ENCODE data around the gene TRAPPC4.
"Not testable (repeated sequence)": the region's sequence is repeated elsewhere in the genome, so short reads cannot be mapped to it uniquely, and the experiment has no call there.

Gene TRAPPC4

DNA sequence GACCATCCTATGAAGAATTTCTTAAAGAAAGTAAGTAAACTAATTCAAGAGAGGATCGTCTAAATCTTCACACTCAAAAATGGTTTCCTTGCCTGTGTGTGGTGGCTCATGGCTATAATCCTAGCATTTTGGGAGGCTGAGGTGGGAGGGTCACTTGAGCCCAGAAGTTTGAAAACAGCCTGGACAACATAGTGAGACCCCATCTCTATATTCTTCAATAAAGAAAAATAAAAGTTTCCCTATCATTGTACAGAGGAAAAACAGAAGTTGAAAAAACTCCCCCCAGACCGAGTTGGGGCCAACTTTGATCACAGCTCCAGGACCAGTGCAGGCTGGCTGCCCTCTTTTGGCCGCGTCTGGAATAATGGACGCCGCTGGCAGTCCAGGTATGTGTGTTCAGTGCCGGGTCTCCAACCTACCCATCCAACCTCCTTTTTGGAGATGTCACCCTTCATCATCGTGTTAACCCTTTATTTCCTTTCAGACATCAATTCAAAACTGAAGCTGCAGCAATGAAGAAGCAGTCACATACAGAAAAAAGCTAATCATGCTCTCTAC, 3.4 kb upstream of the TRAPPC4 start:
- no peak overlapping the region for H3K4me3 ChIP-seq (ENCODE audit: low read depth, low read length)
- H3K27ac ChIP-seq (ENCODE audit: low read depth, low read length) = no peak overlapping the region
- peaks cover 76% of the 10 kb centered on the region for H3K36me3 ChIP-seq (ENCODE audit: control insufficient read depth, insufficient read depth, low read length)

DNA sequence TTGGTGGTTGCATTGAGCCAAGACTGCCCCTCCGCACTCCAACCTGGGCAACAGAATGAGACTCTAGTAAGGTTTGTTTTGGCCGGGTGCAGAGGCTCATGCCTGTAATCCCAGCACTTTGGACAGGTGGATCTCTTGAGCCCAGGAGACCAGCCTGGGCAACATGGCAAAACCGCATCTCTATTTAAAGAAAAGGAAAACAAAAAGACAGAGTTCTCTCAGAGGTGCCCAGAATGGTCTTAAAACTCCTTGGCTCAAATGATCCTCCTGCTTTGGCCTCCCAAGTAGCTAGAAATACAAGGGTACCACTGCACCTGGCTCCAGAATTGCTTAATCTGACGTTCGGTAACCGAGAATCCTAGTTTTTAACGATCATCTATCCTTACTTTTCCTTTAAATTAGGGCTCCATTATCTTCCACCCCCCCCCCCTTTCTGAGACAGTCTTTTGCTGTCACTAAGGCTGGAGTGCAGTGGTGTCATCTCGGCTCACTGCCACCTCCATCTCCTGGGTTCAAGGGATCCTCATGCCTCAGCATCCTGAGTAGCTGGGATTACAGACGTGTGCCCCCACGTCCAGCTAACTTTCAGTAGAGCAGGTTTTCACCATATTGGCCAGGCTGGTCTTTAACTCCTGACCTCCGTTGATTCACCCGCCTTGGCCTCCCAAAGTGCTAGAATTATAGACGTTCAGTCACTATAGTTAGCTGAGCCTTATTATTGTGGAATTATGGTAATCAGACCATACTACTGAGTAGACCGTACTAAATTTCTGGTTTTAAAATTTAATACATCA, 2.2 kb upstream of the TRAPPC4 start:
- peaks cover 70% of the 10 kb centered on the region for H3K36me3 ChIP-seq (ENCODE audit: control insufficient read depth, insufficient read depth, low read length)
- H3K27me3 ChIP-seq (ENCODE audit: control insufficient read depth, insufficient read depth, low read length) = no peaks in the 10 kb centered on the region
- no peak overlapping the region for H3K27ac ChIP-seq (ENCODE audit: low read depth, low read length)
- no peak overlapping the region for H3K9ac ChIP-seq (ENCODE audit: low read length)
- no peaks in the 10 kb centered on the region for H3K9me3 ChIP-seq (ENCODE audit: control insufficient read depth, insufficient read depth, low read depth, low read length)
- H3K4me3 ChIP-seq (ENCODE audit: low read depth, low read length) = peak overlapping the region; percentile 21
- H3K4me1 ChIP-seq (ENCODE audit: control insufficient read depth, insufficient read depth, low read length) = peaks cover 5% of the 10 kb centered on the region; the same call in 1 of the 2 replicates

More for the DNA sequence above, 3.4 kb upstream of the TRAPPC4 start:
- no peak overlapping the region for H3K9ac ChIP-seq (ENCODE audit: low read length)
- H3K9me3 ChIP-seq (ENCODE audit: control insufficient read depth, insufficient read depth, low read depth, low read length) = no peaks in the 10 kb centered on the region
- no peaks in the 10 kb centered on the region for H3K27me3 ChIP-seq (ENCODE audit: control insufficient read depth, insufficient read depth, low read length)
- peaks cover 5% of the 10 kb centered on the region; the same call in 1 of the 2 replicates for H3K4me1 ChIP-seq (ENCODE audit: control insufficient read depth, insufficient read depth, low read length)

DNA sequence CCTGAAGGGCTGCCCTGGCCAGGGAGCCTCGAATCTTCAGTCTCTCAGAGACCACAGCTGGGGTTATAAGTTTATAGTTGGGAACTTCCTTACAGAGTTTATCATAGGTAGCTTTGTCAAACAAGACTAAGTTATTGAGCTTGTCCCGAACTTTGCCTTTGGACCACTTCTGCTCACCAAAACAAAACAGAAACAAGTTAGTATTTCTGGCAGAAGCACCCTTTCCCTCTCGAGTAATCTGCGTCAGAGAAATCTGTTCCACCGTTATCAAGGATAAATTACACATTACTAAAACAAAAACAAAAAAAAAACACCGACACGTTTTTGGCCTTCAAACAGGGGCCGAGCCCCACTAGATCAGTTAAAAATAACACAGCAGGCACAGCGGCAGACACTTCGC, 1.2 kb upstream of the TRAPPC4 start:
- peak overlapping the region; percentile 71 for H3K27ac ChIP-seq (ENCODE audit: low read depth, low read length)

DNA sequence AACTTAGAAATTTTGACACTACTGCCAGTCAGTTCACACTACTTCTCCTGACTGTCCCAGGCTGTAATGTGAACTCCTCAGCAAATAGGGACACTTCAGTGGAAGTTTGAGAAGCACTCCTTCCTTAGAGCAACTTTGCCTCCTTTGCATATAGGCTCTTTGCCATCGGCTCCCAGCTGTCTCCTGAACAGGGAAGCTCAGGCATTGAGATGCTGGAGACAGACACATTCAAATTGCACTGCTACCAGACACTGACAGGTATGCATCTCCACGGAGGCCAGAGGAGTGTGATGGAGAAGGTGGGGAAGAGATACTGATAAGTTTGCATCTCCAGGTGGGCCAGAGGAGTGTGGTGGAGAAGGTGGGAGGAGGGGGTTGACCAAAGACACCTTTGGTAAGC, 1.4 kb downstream of the TRAPPC4 start:
- peak overlapping the region; percentile 98 for H3K4me3 ChIP-seq (ENCODE audit: low read depth, low read length)
- H3K9me3 ChIP-seq (ENCODE audit: control insufficient read depth, insufficient read depth, low read depth, low read length) = no peaks in the 10 kb centered on the region
- no peak overlapping the region for H3K27ac ChIP-seq (ENCODE audit: low read depth, low read length)
- H3K4me1 ChIP-seq (ENCODE audit: control insufficient read depth, insufficient read depth, low read length) = peaks cover 12% of the 10 kb centered on the region; the same call in 1 of the 2 replicates
- no peaks in the 10 kb centered on the region for H3K27me3 ChIP-seq (ENCODE audit: control insufficient read depth, insufficient read depth, low read length)
- H3K36me3 ChIP-seq (ENCODE audit: control insufficient read depth, insufficient read depth, low read length) = peaks cover 69% of the 10 kb centered on the region
- H3K9ac ChIP-seq (ENCODE audit: low read length) = no peak overlapping the region

More for the DNA sequence above, 1.2 kb upstream of the TRAPPC4 start:
- H3K9me3 ChIP-seq (ENCODE audit: control insufficient read depth, insufficient read depth, low read depth, low read length); H3K27me3 ChIP-seq (ENCODE audit: control insufficient read depth, insufficient read depth, low read length); H3K4me1 ChIP-seq (ENCODE audit: control insufficient read depth, insufficient read depth, low read length): not testable (repeated sequence)
- H3K9ac ChIP-seq (ENCODE audit: low read length) = peak overlapping the region; percentile 95
- peak overlapping the region; percentile 98 for H3K4me3 ChIP-seq (ENCODE audit: low read depth, low read length)
- H3K36me3 ChIP-seq (ENCODE audit: control insufficient read depth, insufficient read depth, low read length) = peaks cover 68% of the 10 kb centered on the region

DNA sequence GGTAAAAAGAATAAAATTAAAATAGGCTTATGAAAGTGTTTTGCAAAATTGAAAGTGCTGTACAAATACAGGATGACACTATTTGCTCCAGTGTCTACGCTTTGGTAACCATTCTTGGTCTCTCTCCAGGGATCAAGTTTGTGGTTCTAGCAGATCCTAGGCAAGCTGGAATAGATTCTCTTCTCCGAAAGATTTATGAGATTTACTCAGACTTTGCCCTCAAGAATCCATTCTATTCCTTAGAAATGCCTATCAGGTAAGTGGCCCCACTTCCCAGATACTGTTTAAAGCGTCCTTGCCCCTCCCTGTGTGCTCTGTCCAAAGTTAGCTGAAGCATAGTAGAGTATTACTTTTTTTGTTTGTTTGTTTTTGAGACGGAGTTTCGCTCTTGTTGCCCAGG, 3.1 kb downstream of the TRAPPC4 start:
- H3K9me3 ChIP-seq (ENCODE audit: control insufficient read depth, insufficient read depth, low read depth, low read length) = no peaks in the 10 kb centered on the region
- H3K4me1 ChIP-seq (ENCODE audit: control insufficient read depth, insufficient read depth, low read length) = peaks cover 12% of the 10 kb centered on the region; the same call in 1 of the 2 replicates
- H3K36me3 ChIP-seq (ENCODE audit: control insufficient read depth, insufficient read depth, low read length) = peaks cover 69% of the 10 kb centered on the region
- no peaks in the 10 kb centered on the region for H3K27me3 ChIP-seq (ENCODE audit: control insufficient read depth, insufficient read depth, low read length)
- H3K4me3 ChIP-seq (ENCODE audit: low read depth, low read length) = no peak overlapping the region
- no peak overlapping the region for H3K27ac ChIP-seq (ENCODE audit: low read depth, low read length)
- no peak overlapping the region for H3K9ac ChIP-seq (ENCODE audit: low read length)

DNA sequence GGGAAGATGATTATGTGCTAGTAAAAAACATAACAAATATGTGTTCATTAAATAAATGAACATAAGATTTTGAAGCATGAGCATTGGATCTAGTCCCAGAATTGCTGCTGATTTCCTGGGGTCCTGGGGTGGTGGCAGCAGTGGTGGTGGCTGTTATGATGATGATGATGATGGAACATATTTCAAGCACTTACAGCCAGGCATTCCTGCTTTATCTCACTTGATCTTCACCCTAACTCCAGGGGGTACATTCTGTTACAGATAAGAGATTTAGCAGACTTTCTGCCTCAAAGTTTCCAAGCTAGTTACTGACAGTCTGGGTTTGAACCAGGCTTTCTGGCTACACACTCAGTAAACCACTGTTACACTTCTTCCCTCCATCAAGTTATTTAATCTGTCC, 5.2 kb downstream of the TRAPPC4 start:
- Histone ChIP-seq H3K27ac (ENCODE audit: low read depth, low read length) (no peak overlapping the region), H3K27me3 (ENCODE audit: control insufficient read depth, insufficient read depth, low read length) (no peaks in the 10 kb centered on the region), H3K9ac (ENCODE audit: low read length) (no peak overlapping the region), H3K4me3 (ENCODE audit: low read depth, low read length) (no peak overlapping the region), H3K4me1 (ENCODE audit: control insufficient read depth, insufficient read depth, low read length) (peaks cover 17% of the 10 kb centered on the region), H3K9me3 (ENCODE audit: control insufficient read depth, insufficient read depth, low read depth, low read length) (no peaks in the 10 kb centered on the region), H3K36me3 (ENCODE audit: control insufficient read depth, insufficient read depth, low read length) (peaks cover 79% of the 10 kb centered on the region)

DNA sequence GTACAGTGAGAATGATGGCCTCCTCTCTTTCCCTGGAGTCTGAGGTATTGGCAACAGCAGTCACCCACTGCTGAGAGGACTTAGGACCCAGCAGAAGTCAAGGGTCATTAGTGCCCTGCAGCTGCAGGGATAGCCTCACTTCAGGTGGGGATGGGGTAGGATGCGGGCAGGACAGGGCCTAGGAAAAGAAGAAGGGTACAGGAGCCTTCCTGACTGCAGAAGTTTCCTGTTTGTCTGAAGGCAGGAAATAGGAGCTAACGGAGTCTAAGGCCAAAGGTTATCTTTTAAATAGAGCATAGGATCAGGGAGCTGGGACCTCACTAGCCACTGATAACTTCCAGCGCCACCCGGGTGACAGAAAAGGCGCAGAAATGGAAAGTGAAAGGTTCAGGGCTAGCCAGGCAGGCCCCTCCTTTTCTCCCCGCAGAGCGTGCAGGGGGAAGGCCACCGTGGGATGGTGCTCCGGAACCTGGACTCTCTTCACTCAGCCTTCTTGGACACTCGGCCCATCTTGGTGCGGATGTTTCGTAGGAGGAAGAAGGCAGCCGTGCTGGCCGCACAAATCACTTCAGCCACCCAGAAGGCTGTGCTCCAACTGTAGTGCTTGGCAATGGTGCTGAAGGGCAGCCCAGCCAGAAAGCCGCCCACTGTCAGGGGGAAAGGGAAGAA, 6.0 kb downstream of the TRAPPC4 start:
- no peak overlapping the region for H3K27ac ChIP-seq (ENCODE audit: low read depth, low read length)
- H3K36me3 ChIP-seq (ENCODE audit: control insufficient read depth, insufficient read depth, low read length) = peaks cover 83% of the 10 kb centered on the region

DNA sequence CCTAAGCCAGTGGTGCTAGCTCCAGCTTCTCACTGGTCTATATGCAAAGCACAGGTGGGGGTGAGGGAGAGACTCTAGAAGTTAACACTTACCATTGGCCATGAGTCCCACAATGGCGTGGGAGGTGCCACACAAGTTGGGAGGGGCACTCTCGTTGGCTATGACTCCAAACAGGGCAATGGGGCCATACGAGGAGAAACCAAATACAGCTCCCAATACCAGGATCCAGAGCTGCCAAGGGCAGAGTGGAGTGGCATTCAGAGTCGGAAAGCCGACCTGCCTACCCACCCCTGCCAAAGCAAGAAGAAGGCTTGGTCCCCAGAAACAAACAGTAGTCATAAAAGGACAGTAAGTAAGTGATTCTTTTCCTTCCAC, 6.5 kb downstream of the TRAPPC4 start:
- H3K4me3 ChIP-seq (ENCODE audit: low read depth, low read length) = no peak overlapping the region
- H3K27ac ChIP-seq (ENCODE audit: low read depth, low read length) = no peak overlapping the region
- H3K36me3 ChIP-seq (ENCODE audit: control insufficient read depth, insufficient read depth, low read length) = peaks cover 79% of the 10 kb centered on the region
- peaks cover 24% of the 10 kb centered on the region for H3K4me1 ChIP-seq (ENCODE audit: control insufficient read depth, insufficient read depth, low read length)
- H3K27me3 ChIP-seq (ENCODE audit: control insufficient read depth, insufficient read depth, low read length) = no peaks in the 10 kb centered on the region
- H3K9ac ChIP-seq (ENCODE audit: low read length) = no peak overlapping the region
- H3K9me3 ChIP-seq (ENCODE audit: control insufficient read depth, insufficient read depth, low read depth, low read length) = no peaks in the 10 kb centered on the region

More for the DNA sequence above, 6.0 kb downstream of the TRAPPC4 start:
- no peak overlapping the region for H3K4me3 ChIP-seq (ENCODE audit: low read depth, low read length)
- no peak overlapping the region for H3K9ac ChIP-seq (ENCODE audit: low read length)
- no peaks in the 10 kb centered on the region for H3K9me3 ChIP-seq (ENCODE audit: control insufficient read depth, insufficient read depth, low read depth, low read length)
- H3K4me1 ChIP-seq (ENCODE audit: control insufficient read depth, insufficient read depth, low read length) = peaks cover 25% of the 10 kb centered on the region
- H3K27me3 ChIP-seq (ENCODE audit: control insufficient read depth, insufficient read depth, low read length) = no peaks in the 10 kb centered on the region

DNA sequence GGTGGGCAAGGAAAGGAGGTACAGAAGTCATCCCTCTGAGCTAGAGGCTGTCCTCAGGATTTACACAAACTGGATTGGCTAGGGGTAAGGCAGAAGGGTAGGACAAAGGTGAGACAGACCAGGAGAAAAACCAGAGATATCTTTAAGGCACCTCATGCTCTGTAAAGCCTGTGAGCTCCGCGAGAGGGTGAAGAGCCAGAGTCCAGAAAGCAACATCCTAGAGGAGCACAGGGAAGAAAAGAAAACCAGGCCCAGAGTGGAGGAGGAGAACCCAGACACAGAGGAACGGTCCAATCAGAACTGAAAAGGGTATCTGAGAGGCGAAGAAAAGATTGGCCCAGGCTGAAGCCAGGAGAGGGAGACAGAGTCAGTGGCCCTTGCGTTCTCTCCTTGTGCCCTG, 7.0 kb downstream of the TRAPPC4 start:
- peaks cover 76% of the 10 kb centered on the region for H3K36me3 ChIP-seq (ENCODE audit: control insufficient read depth, insufficient read depth, low read length)
- H3K9ac ChIP-seq (ENCODE audit: low read length) = no peak overlapping the region
- peaks cover 23% of the 10 kb centered on the region for H3K4me1 ChIP-seq (ENCODE audit: control insufficient read depth, insufficient read depth, low read length)
- H3K27me3 ChIP-seq (ENCODE audit: control insufficient read depth, insufficient read depth, low read length) = no peaks in the 10 kb centered on the region
- no peaks in the 10 kb centered on the region for H3K9me3 ChIP-seq (ENCODE audit: control insufficient read depth, insufficient read depth, low read depth, low read length)
- H3K4me3 ChIP-seq (ENCODE audit: low read depth, low read length) = no peak overlapping the region
- H3K27ac ChIP-seq (ENCODE audit: low read depth, low read length) = no peak overlapping the region

DNA sequence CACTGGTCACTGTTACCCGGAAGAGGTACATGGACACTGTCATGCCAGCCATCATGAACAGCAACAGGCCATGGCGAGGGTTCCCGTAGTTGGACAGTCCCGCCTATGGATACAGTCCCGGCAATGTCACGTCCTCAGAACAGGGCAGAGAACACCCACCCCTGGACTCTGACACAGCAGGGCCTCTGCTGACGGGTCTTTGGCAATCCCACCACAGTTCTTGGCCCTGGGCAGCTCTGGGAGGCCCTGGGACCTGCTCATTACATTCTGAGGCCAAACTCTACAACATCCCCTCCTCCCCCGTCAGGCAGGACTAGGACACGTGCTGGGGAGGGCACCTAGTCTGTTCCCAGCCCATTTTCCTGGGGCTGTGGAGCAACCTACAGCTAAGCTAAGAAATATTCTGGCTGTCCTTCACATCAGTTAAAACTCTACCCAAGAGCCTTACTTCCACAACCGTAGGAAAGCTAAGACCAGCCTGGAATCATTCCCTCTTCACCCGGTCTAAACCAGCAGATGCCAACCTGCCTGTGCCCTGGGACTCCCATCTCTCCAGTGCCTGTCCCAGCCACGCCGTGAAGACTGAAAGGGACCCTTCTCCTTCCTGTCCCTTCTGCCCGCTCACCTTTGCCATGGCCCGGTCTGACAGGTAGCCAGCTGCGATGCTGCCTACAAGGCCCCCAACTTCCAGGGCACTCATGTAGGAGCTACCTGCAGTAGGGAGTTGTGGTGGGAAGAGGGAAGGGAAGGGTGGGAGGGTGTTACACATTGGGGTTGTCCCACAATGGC, 7.6 kb downstream of the TRAPPC4 start:
- Histone ChIP-seq H3K36me3 (ENCODE audit: control insufficient read depth, insufficient read depth, low read length) (peaks cover 74% of the 10 kb centered on the region), H3K27ac (ENCODE audit: low read depth, low read length) (no peak overlapping the region), H3K9ac (ENCODE audit: low read length) (no peak overlapping the region), H3K4me3 (ENCODE audit: low read depth, low read length) (no peak overlapping the region), H3K9me3 (ENCODE audit: control insufficient read depth, insufficient read depth, low read depth, low read length) (no peaks in the 10 kb centered on the region), H3K4me1 (ENCODE audit: control insufficient read depth, insufficient read depth, low read length) (peaks cover 23% of the 10 kb centered on the region), H3K27me3 (ENCODE audit: control insufficient read depth, insufficient read depth, low read length) (no peaks in the 10 kb centered on the region)

All from HUES6 (cell line).